IMR-90 (cell line): ENCODE results near the gene TEX36. TPM values are rescaled to one million over a fixed set of nuclear protein-coding genes. Genes with fewer than 3 reads are reported as not detected.

Experiments used
- ATAC-seq: fragments of 200-7000 bp; cut with Tn5 transposase; 2 replicates; pipeline ENCODE4 v1.9.1; 2020; ENCODE audit warnings: low read depth, mild to moderate bottlenecking, moderate library complexity
- BruUV-seq: library from RNA; stranded (reverse); fragments of 400-500 nt; replicated peaks from 2 replicates; lab custom pipeline; 2021; lab: Mats Ljungman, UMichigan
- CTCF ChIA-PET: fragments of 300-600 bp; formaldehyde crosslinking; extraction: SDS; loops from one replicate; lab custom pipeline; 2021; ENCODE audit warnings: antibody characterized with exemption; lab: Yijun Ruan, JAX
- POLR2A ChIA-PET: fragments of 300-600 bp; sonication (Branson Sonifier 250); formaldehyde crosslinking; loops from one replicate; lab custom pipeline; 2022; ENCODE audit warnings: antibody characterized with exemption; ENCODE audit not compliant: unreplicated experiment; lab: Charles Lee
- DNase-seq: peaks from one replicate; pipeline ENCODE4 v3.0.0; 2013
- H2AFZ ChIP-seq: replicated peaks from 2 replicates; pipeline ENCODE3; 2013; ENCODE audit warnings: low read length, mild to moderate bottlenecking; ENCODE audit not compliant: poor library complexity
- H2AK5ac ChIP-seq: 2 replicates; pipeline ENCODE4 v1.6.1; 2013; ENCODE audit warnings: low read depth, low read length, inconsistent platforms
- H2AK9ac ChIP-seq: replicated peaks from 2 replicates; pipeline ENCODE3; 2013; ENCODE audit warnings: mild to moderate bottlenecking, low read depth, low read length, moderate library complexity; ENCODE audit not compliant: poor library complexity
- H2BK120ac ChIP-seq: 2 replicates; pipeline ENCODE4 v1.6.1; 2013; ENCODE audit warnings: low read depth, low read length, inconsistent platforms
- H2BK15ac ChIP-seq: 3 replicates; pipeline ENCODE4 v1.6.1; 2013; ENCODE audit warnings: low read depth, low read length, inconsistent platforms
- H2BK20ac ChIP-seq: 2 replicates; pipeline ENCODE4 v1.6.1; 2013; ENCODE audit warnings: low read depth, mild to moderate bottlenecking, inconsistent platforms, low read length, moderate library complexity
- H2BK5ac ChIP-seq: 2 replicates; pipeline ENCODE4 v1.6.1; 2013; ENCODE audit warnings: mild to moderate bottlenecking, low read depth, low read length, inconsistent platforms; ENCODE audit not compliant: poor library complexity, severe bottlenecking
- H3K14ac ChIP-seq: replicated peaks from 2 replicates; pipeline ENCODE4 v1.6.1; 2013; ENCODE audit warnings: low read depth, low read length, inconsistent platforms
- H3K18ac ChIP-seq: 2 replicates; pipeline ENCODE4 v1.6.1; 2013; ENCODE audit warnings: low read depth, low read length, control low read depth
- H3K23ac ChIP-seq: 2 replicates; pipeline ENCODE4 v1.6.1; 2013; ENCODE audit warnings: low read depth, low read length, inconsistent platforms
- H3K27ac ChIP-seq: 2 replicates; pipeline ENCODE4 v1.5.1; 2013; ENCODE audit warnings: mild to moderate bottlenecking, control low read depth, low read length; ENCODE audit not compliant: insufficient read depth
- H3K27me3 ChIP-seq: 2 replicates; pipeline ENCODE4 v1.6.1; 2013; ENCODE audit warnings: low read length; ENCODE audit not compliant: control insufficient read depth, insufficient read depth
- H3K36me3 ChIP-seq: 2 replicates; pipeline ENCODE4 v1.6.1; 2013; ENCODE audit warnings: low read length, mixed read lengths; ENCODE audit not compliant: control insufficient read depth, insufficient read depth
- H3K4ac ChIP-seq: 2 replicates; pipeline ENCODE4 v1.6.1; 2013; ENCODE audit warnings: low read depth, low read length, inconsistent platforms
- H3K4me1 ChIP-seq: 2 replicates; pipeline ENCODE4 v1.6.1; 2013; ENCODE audit warnings: low read length, mixed read lengths; ENCODE audit not compliant: control insufficient read depth, insufficient read depth
- H3K4me2 ChIP-seq: 2 replicates; pipeline ENCODE4 v1.6.1; 2013; ENCODE audit warnings: low read depth, mild to moderate bottlenecking, control low read depth, low read length, moderate library complexity
- H3K4me3 ChIP-seq: 2 replicates; pipeline ENCODE4 v1.5.1; 2013; ENCODE audit warnings: low read depth, mild to moderate bottlenecking, control low read depth, low read length, moderate library complexity; ENCODE audit not compliant: insufficient read depth
- H3K56ac ChIP-seq: 2 replicates; pipeline ENCODE4 v1.6.1; 2013; ENCODE audit warnings: low read length, inconsistent platforms; ENCODE audit not compliant: insufficient read depth; ENCODE audit errors: extremely low read depth
- H3K79me1 ChIP-seq, 2 experiments: 2 replicates each; pipeline ENCODE4 v1.6.1; 2013; ENCODE audit warnings: low read length in 2 of 2, inconsistent platforms in 1 of 2, low read depth in 1 of 2
- H3K9ac ChIP-seq: 2 replicates; pipeline ENCODE4 v1.6.1; 2013; ENCODE audit warnings: low read depth, low read length, control low read depth
- H3K9me1 ChIP-seq: 2 replicates; pipeline ENCODE4 v1.6.1; 2013; ENCODE audit warnings: low read length, inconsistent platforms; ENCODE audit not compliant: insufficient read depth
- H3K9me3 ChIP-seq: 2 replicates; pipeline ENCODE4 v1.6.1; 2013; ENCODE audit warnings: low read length; ENCODE audit not compliant: control insufficient read depth, insufficient read depth
- H4K20me1 ChIP-seq: 2 replicates; pipeline ENCODE4 v1.6.1; 2013; ENCODE audit warnings: low read length, inconsistent platforms; ENCODE audit not compliant: insufficient read depth
- H4K5ac ChIP-seq: 2 replicates; pipeline ENCODE4 v1.6.1; 2013; ENCODE audit warnings: mild to moderate bottlenecking, low read depth, low read length, control low read depth
- H4K8ac ChIP-seq, 2 experiments: 2 replicates each; pipeline ENCODE4 v1.6.1; 2013; ENCODE audit warnings: low read depth in 2 of 2, low read length in 2 of 2, control low read depth in 1 of 2, inconsistent platforms in 1 of 2
- H4K91ac ChIP-seq: 2 replicates; pipeline ENCODE4 v1.6.1; 2013; ENCODE audit warnings: low read depth, low read length, inconsistent platforms; ENCODE audit not compliant: insufficient read depth
- BHLHE40 ChIP-seq: fragments of 150-350 bp; IDR thresholded peaks from 2 replicates; pipeline ENCODE4 v1.6.1; 2016; ENCODE audit warnings: mild to moderate bottlenecking, low read depth, low read length
- CEBPB ChIP-seq: IDR thresholded peaks from 2 replicates; pipeline ENCODE4 v1.6.1; 2012; ENCODE audit warnings: low read depth, low read length, improper control_type of control experiment
- CHD1 ChIP-seq: IDR thresholded peaks from 2 replicates; pipeline ENCODE4 v1.6.1; 2012; ENCODE audit warnings: low read depth, low read length, improper control_type of control experiment
- MAFK ChIP-seq: IDR thresholded peaks from 2 replicates; pipeline ENCODE4 v1.6.1; 2012; ENCODE audit warnings: low read depth, low read length, improper control_type of control experiment
- POLR2A ChIP-seq: IDR thresholded peaks from 2 replicates; pipeline ENCODE4 v1.6.1; 2012; ENCODE audit warnings: mild to moderate bottlenecking, low read depth, low read length
- RCOR1 ChIP-seq: IDR thresholded peaks from 2 replicates; pipeline ENCODE4 v1.6.1; 2012; ENCODE audit warnings: mild to moderate bottlenecking, low read length, improper control_type of control experiment; ENCODE audit not compliant: insufficient replicate concordance
- WGBS, 2 experiments: methylation state at CpG; one replicate each; pipeline versions ENCODE4 v1.1.5 to v1.1.7; 2013; ENCODE audit warnings: missing lambda C conversion rate in 2 of 2; ENCODE audit not compliant: insufficient read length in 1 of 2; ENCODE audit errors: extremely low coverage in 2 of 2; 5-methylcytosine and 5-hydroxymethylcytosine counted together
- dilution Hi-C: fragments of 300-500 bp; cut with HindIII; formaldehyde crosslinking; loops from one replicate; pipeline ENCODE4 v1.14.3; 2018; ENCODE audit warnings: low sequenced_read_pairs; ENCODE audit not compliant: unreplicated experiment
- in situ Hi-C: fragments of 300-500 bp; cut with MboI; formaldehyde crosslinking; loops from 3 replicates; pipeline ENCODE4 v1.14.3; 2019; ENCODE audit warnings: low sequenced_read_pairs, inconsistent platforms, mixed read lengths
- intact Hi-C: fragments of 100-400 bp; cut with micrococcal nuclease; formaldehyde crosslinking; loops from 2 replicates; pipeline ENCODE4 v1.10.0; 2022
- polyA plus RNA-seq, 3 experiments: library from polyadenylated mRNA; depleted of rRNA; stranded (reverse); fragments of >200 nt; gene quantifications; 2 replicates each; pipeline ENCODE4 v1.2.3, GENCODE V29; 2012; ENCODE audit warnings: low replicate concordance in 1 of 3
- total RNA-seq: library from RNA; depleted of rRNA; stranded (reverse); fragments of >200 nt; gene quantifications from 2 replicates; pipeline ENCODE4 v1.2.3, GENCODE V29; 2012
- TF ChIP-seq, protein P1 (sequence below): fragments of 150-350 bp; IDR thresholded peaks from 2 replicates; pipeline ENCODE4 v1.6.1; 2017; ENCODE audit warnings: mild to moderate bottlenecking, antibody characterized with exemption, low read length, low read depth
- TF ChIP-seq, protein P2 (sequence below): conservative IDR thresholded peaks from 2 replicates; pipeline ENCODE4 v1.5.1; 2012; ENCODE audit warnings: mild to moderate bottlenecking, low read depth, low read length, improper control_type of control experiment

The TEX36 gene
- total and polyA plus RNA-seq, 2 of the 4 experiments (the other 2 are of a cell fraction), result not detected

- POLR2A ChIA-PET, result no interaction called here
- Histone ChIP-seq H3K27ac (no peak overlapping the region), H3K36me3 (peaks cover 40% of the 10 kb centered on the region), H3K79me1 (no peaks in the 10 kb centered on the region; a peak in 1 of 4 replicates), H4K20me1 (no peaks in the 10 kb centered on the region), H4K91ac (no peak overlapping the region), H3K9ac (no peak overlapping the region), H2AFZ (no peak overlapping the region), H2AK9ac (no peak overlapping the region), H2BK120ac (no peak overlapping the region), H3K9me3 (no peaks in the 10 kb centered on the region), H2BK20ac (no peak overlapping the region), H3K4me1 (no peaks in the 10 kb centered on the region), H2BK5ac (no peak overlapping the region), H3K9me1 (no peaks in the 10 kb centered on the region; the same call in 1 of the 2 replicates), H4K8ac (no peak overlapping the region), H3K4me3 (no peak overlapping the region), H3K14ac (no peak overlapping the region), H3K27me3 (no peaks in the 10 kb centered on the region), H3K23ac (no peak overlapping the region), H2AK5ac (no peak overlapping the region), H3K56ac (no peak overlapping the region), H3K4me2 (no peak overlapping the region), H3K18ac (no peak overlapping the region), H2BK15ac (no peak overlapping the region), H4K5ac (no peak overlapping the region), H3K4ac (no peak overlapping the region)
- WGBS, 2 experiments, result no CpG with 5 or more reads among the region's 7 CpGs
- dilution Hi-C loops, result no loop called here
- CTCF ChIA-PET, result no interaction called here
- intact Hi-C loops, result no loop called here
- TF ChIP-seq RCOR1 (no peak), MAFK (no peak), BHLHE40 (no peak), CHD1 (no peak), CEBPB (no peak), POLR2A (no peak)
- TF ChIP-seq, protein P1, sequence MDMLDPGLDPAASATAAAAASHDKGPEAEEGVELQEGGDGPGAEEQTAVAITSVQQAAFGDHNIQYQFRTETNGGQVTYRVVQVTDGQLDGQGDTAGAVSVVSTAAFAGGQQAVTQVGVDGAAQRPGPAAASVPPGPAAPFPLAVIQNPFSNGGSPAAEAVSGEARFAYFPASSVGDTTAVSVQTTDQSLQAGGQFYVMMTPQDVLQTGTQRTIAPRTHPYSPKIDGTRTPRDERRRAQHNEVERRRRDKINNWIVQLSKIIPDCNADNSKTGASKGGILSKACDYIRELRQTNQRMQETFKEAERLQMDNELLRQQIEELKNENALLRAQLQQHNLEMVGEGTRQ, result no peak
- TF ChIP-seq, protein P2, sequence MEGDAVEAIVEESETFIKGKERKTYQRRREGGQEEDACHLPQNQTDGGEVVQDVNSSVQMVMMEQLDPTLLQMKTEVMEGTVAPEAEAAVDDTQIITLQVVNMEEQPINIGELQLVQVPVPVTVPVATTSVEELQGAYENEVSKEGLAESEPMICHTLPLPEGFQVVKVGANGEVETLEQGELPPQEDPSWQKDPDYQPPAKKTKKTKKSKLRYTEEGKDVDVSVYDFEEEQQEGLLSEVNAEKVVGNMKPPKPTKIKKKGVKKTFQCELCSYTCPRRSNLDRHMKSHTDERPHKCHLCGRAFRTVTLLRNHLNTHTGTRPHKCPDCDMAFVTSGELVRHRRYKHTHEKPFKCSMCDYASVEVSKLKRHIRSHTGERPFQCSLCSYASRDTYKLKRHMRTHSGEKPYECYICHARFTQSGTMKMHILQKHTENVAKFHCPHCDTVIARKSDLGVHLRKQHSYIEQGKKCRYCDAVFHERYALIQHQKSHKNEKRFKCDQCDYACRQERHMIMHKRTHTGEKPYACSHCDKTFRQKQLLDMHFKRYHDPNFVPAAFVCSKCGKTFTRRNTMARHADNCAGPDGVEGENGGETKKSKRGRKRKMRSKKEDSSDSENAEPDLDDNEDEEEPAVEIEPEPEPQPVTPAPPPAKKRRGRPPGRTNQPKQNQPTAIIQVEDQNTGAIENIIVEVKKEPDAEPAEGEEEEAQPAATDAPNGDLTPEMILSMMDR, result no peak
- in situ Hi-C loops, result loop anchor here (25.0 kb wide), 1 partner anchor 915 kb away; the partner anchor contains the start of gene ABRAXAS2
- ATAC-seq (no peak), DNase-seq (no peak)
- no TSS peak for BruUV-seq
Observed at GRCh38 chr10:125726914-125727313, 44.0 kb upstream of the TEX36 start.
